Measurements from ENCODE around the gene WWC2. TPM values are rescaled to one million over a fixed set of nuclear protein-coding genes. Genes with fewer than 3 reads are reported as not detected.

Gene WWC2
- total and polyA plus RNA-seq, 5 donors from 2014 or later: 0.14 to 0.51 (median 0.27) TPM; not detected in 1

DNA sequence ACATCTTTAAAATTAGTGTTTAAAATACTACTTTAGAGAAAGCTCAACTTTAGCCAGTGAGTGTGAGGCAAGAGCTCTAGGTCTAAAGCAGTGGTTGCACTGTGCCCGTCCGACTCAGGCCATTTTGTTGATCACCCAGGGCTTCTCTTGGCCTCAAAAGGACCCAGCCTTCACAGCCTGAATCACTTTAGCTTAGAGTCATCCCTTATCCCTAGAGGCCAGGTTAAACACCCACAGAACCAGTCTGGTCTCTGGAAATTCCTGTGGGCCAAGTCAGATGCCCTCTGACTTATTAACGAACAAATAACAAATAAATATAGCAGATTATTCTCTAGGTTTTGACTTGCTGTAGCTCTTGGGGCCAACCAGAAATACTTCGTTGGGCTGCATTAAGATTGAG lies 102.3 kb downstream of the WWC2 start:
- no peak overlapping the region for H3K4me3 Mint-ChIP-seq
- Histone ChIP-seq H3K27ac (ENCODE audit: insufficient read depth, low read length, poor library complexity, severe bottlenecking) (no peak overlapping the region), H3K9me3 (ENCODE audit: control insufficient read depth in 2 of 2, low read length in 2 of 2) (no peaks in the 10 kb centered on the region), H3K4me3 (ENCODE audit: low read depth, low read length) (no peak overlapping the region), H3K27me3 (ENCODE audit: control insufficient read depth, insufficient read depth, low read length) (no peaks in the 10 kb centered on the region), H3K4me1 (ENCODE audit: control insufficient read depth, insufficient read depth, low read length, poor library complexity, severe bottlenecking) (no peaks in the 10 kb centered on the region), H3K36me3 (ENCODE audit: control insufficient read depth, insufficient read depth, low read length) (no peaks in the 10 kb centered on the region)
- H3K4me1 Mint-ChIP-seq: no peaks in the 10 kb centered on the region
- peaks cover 9% of the 10 kb centered on the region for H3K27me3 Mint-ChIP-seq
- peaks cover 0 to 3% (median 0%) of the 10 kb centered on the region in 7 donors for H3K9me3 Mint-ChIP-seq
- H3K27ac Mint-ChIP-seq: no peak overlapping the region
- DNase-seq (no peak), ATAC-seq (ENCODE audit: low read depth in 2 of 2) (no peak)
- peaks cover 3% of the 10 kb centered on the region for H3K36me3 Mint-ChIP-seq

DNA sequence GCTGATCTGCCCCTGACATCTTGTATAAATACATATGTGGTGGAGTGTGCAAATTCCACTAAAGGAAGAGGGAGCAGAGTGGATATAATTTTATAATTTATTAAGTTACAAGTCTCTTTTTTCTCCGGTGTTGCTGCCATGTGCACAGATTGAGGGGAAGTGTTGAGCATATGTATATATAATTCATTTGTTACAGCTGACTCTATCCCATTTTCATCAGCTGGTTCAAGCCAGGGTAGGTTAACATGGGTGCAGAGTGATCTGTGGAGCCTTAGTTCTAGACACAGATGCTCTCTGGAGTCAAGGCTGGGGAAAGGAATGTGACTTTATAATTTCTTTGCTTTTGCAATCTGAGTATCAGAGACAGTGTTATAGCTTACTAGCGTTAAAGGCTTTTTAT lies 103.5 kb downstream of the WWC2 start:
- no peaks in the 10 kb centered on the region for H3K4me1 ChIP-seq (ENCODE audit: control insufficient read depth, insufficient read depth, low read length, poor library complexity, severe bottlenecking)
- Mint-ChIP-seq H3K9me3 (peaks cover 0 to 3% (median 0%) of the 10 kb centered on the region in 7 donors), H3K4me1 (no peaks in the 10 kb centered on the region), H3K27ac (no peak overlapping the region), H3K27me3 (peaks cover 10% of the 10 kb centered on the region), H3K36me3 (peaks cover 3% of the 10 kb centered on the region), H3K4me3 (no peak overlapping the region)
- H3K4me3 ChIP-seq (ENCODE audit: low read depth, low read length): no peak overlapping the region
- DNase-seq (no peak), ATAC-seq (ENCODE audit: low read depth in 2 of 2) (no peak)
- H3K9me3 ChIP-seq (ENCODE audit: control insufficient read depth in 2 of 2, low read length in 2 of 2): no peaks in the 10 kb centered on the region
- H3K27me3 ChIP-seq (ENCODE audit: control insufficient read depth, insufficient read depth, low read length): no peaks in the 10 kb centered on the region
- no peaks in the 10 kb centered on the region for H3K36me3 ChIP-seq (ENCODE audit: control insufficient read depth, insufficient read depth, low read length)
- no peak overlapping the region for H3K27ac ChIP-seq (ENCODE audit: insufficient read depth, low read length, poor library complexity, severe bottlenecking)

DNA sequence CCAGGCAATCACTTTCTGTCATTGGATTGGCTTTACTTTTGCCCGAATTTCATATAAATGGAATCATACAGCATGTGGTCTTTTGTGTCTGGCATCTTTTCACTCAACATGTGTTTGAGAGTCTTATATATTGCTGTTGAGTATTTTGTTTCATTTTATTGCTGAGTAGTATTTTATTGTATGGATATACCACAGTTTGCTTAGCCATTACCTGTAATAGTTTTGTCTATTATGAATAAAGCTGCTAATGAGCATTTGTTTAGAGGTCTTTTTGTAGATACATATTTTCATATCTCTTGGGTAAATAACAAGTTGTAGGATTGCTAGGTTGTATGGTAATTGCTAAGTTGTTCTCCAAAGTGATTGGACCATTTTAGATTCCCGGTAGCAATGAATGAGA lies 105.7 kb downstream of the WWC2 start:
- Histone ChIP-seq H3K4me1 (ENCODE audit: control insufficient read depth, insufficient read depth, low read length, poor library complexity, severe bottlenecking) (no peaks in the 10 kb centered on the region), H3K27ac (ENCODE audit: insufficient read depth, low read length, poor library complexity, severe bottlenecking) (no peak overlapping the region), H3K4me3 (ENCODE audit: low read depth, low read length) (no peak overlapping the region), H3K36me3 (ENCODE audit: control insufficient read depth, insufficient read depth, low read length) (no peaks in the 10 kb centered on the region), H3K27me3 (ENCODE audit: control insufficient read depth, insufficient read depth, low read length) (no peaks in the 10 kb centered on the region), H3K9me3 (ENCODE audit: control insufficient read depth in 2 of 2, low read length in 2 of 2) (no peaks in the 10 kb centered on the region)
- no peak for DNase-seq
- no peak overlapping the region for H3K27ac Mint-ChIP-seq
- no peaks in the 10 kb centered on the region for H3K4me1 Mint-ChIP-seq
- H3K36me3 Mint-ChIP-seq: peaks cover 3% of the 10 kb centered on the region
- H3K4me3 Mint-ChIP-seq: no peak overlapping the region
- no peak for ATAC-seq (ENCODE audit: low read depth in 2 of 2)
- H3K9me3 Mint-ChIP-seq: peaks cover 0 to 3% (median 0%) of the 10 kb centered on the region in 7 donors
- H3K27me3 Mint-ChIP-seq: peaks cover 4% of the 10 kb centered on the region

DNA sequence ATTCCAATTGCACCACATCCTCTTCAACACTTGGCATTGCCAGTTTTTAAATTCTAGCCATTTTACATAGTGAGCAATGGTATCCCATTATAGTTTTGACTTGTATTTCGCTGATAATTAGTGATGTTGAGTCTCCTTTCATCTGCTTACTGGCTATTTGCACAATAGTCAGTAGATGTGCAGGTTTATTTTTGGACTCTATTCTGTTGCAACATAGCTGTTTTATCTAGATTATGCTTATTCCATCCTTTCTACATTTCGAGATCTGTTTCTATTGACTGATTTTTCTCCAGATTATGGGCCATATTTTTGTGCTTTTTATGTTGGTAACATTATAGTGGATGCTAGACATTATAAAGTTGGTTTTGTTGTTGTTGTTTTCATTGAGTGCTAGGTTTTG lies 106.1 kb downstream of the WWC2 start:
- peaks cover 0 to 3% (median 0%) of the 10 kb centered on the region in 7 donors for H3K9me3 Mint-ChIP-seq
- no peaks in the 10 kb centered on the region for H3K4me1 ChIP-seq (ENCODE audit: control insufficient read depth, insufficient read depth, low read length, poor library complexity, severe bottlenecking)
- peaks cover 4% of the 10 kb centered on the region for H3K27me3 Mint-ChIP-seq
- H3K9me3 ChIP-seq (ENCODE audit: control insufficient read depth in 2 of 2, low read length in 2 of 2): no peaks in the 10 kb centered on the region
- H3K4me1 Mint-ChIP-seq: no peaks in the 10 kb centered on the region
- H3K36me3 ChIP-seq (ENCODE audit: control insufficient read depth, insufficient read depth, low read length): no peaks in the 10 kb centered on the region
- H3K4me3 Mint-ChIP-seq: no peak overlapping the region
- ATAC-seq (ENCODE audit: low read depth in 2 of 2): no peak
- H3K27me3 ChIP-seq (ENCODE audit: control insufficient read depth, insufficient read depth, low read length): no peaks in the 10 kb centered on the region
- H3K27ac Mint-ChIP-seq: no peak overlapping the region
- no peak overlapping the region for H3K27ac ChIP-seq (ENCODE audit: insufficient read depth, low read length, poor library complexity, severe bottlenecking)
- H3K36me3 Mint-ChIP-seq: peaks cover 3% of the 10 kb centered on the region
- no peak overlapping the region for H3K4me3 ChIP-seq (ENCODE audit: low read depth, low read length)
- DNase-seq: no peak

DNA sequence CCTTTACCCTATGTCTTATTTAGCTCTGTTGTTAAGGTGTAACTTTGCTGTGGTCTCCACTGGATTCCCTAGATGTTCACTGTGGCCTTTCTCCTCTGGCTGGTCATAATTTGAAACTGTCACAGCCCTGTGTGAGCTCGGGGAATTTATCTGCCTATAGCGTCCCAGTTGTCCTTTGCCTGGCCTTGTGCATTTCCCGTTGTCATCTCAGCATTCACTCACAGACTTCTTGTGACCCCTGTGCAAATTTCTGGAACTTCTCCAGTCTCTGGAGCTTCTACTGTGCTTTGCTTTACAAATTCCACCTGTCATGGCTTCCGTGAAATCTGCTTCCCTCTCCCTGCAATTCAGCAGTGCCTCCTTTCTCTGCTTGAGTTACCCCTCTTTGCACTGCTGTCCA lies 106.7 kb downstream of the WWC2 start:
- DNase-seq: no peak
- no peak for ATAC-seq (ENCODE audit: low read depth in 2 of 2)
- Histone ChIP-seq H3K36me3 (ENCODE audit: control insufficient read depth, insufficient read depth, low read length) (no peaks in the 10 kb centered on the region), H3K9me3 (ENCODE audit: control insufficient read depth in 2 of 2, low read length in 2 of 2) (no peaks in the 10 kb centered on the region), H3K27me3 (ENCODE audit: control insufficient read depth, insufficient read depth, low read length) (no peaks in the 10 kb centered on the region), H3K27ac (ENCODE audit: insufficient read depth, low read length, poor library complexity, severe bottlenecking) (no peak overlapping the region), H3K4me1 (ENCODE audit: control insufficient read depth, insufficient read depth, low read length, poor library complexity, severe bottlenecking) (no peaks in the 10 kb centered on the region), H3K4me3 (ENCODE audit: low read depth, low read length) (no peak overlapping the region)
- Mint-ChIP-seq H3K4me3 (no peak overlapping the region), H3K9me3 (peaks cover 0 to 3% (median 0%) of the 10 kb centered on the region in 7 donors), H3K4me1 (no peaks in the 10 kb centered on the region), H3K27me3 (peaks cover 4% of the 10 kb centered on the region), H3K36me3 (peaks cover 3% of the 10 kb centered on the region), H3K27ac (peak overlapping the region in 1 of 3 donors; percentile 22)

DNA sequence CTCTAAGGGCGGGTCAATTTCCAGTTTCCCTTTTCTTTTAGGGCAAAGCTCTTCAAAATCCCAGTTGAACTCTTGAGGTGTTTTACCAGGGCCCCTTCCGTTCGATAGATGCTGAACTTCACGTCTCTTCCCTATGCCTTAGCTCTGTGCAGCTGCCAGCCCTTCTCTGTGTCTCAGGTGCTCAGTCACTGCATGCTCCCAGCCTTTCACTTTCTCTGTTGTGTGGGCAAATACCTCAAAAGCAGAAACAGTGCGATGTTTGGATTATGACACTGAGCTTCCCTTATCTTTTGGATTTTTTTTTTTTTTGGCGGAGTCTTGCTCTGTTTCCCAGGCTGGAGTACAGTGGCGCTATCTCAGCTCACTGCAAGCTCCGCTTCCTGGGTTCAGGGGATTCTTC lies 112.5 kb downstream of the WWC2 start:
- Mint-ChIP-seq H3K9me3 (peaks cover 0 to 2% (median 0%) of the 10 kb centered on the region in 7 donors), H3K27ac (no peak overlapping the region), H3K27me3 (peaks cover 4% of the 10 kb centered on the region), H3K4me3 (no peak overlapping the region), H3K4me1 (no peaks in the 10 kb centered on the region), H3K36me3 (no peaks in the 10 kb centered on the region)
- H3K4me1 ChIP-seq (ENCODE audit: control insufficient read depth, insufficient read depth, low read length, poor library complexity, severe bottlenecking): no peaks in the 10 kb centered on the region
- no peaks in the 10 kb centered on the region for H3K27me3 ChIP-seq (ENCODE audit: control insufficient read depth, insufficient read depth, low read length)
- H3K9me3 ChIP-seq (ENCODE audit: control insufficient read depth in 2 of 2, low read length in 2 of 2): no peaks in the 10 kb centered on the region
- H3K4me3 ChIP-seq (ENCODE audit: low read depth, low read length): no peak overlapping the region
- no peak for DNase-seq
- no peak overlapping the region for H3K27ac ChIP-seq (ENCODE audit: insufficient read depth, low read length, poor library complexity, severe bottlenecking)
- no peaks in the 10 kb centered on the region for H3K36me3 ChIP-seq (ENCODE audit: control insufficient read depth, insufficient read depth, low read length)
- no peak for ATAC-seq (ENCODE audit: low read depth in 2 of 2)

DNA sequence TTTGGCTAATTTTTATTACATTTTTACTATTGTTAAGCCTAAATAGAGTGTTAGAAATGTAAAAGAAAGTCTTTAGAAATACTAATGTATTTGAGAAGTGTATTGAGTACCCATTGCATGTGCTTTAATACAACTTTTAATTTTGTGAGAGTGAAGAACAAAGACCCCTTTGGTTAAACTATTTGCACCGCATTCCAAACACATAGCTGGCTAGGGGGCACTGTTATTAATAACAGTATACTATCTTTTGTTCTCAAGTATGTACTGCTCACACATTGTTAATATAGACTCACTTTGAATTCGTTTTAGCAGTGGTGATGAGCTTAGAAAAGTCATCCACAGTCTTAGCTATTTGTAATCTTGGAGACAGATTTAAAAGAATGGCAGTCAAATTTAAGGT lies 114.9 kb downstream of the WWC2 start:
- no peak overlapping the region for H3K27ac ChIP-seq (ENCODE audit: insufficient read depth, low read length, poor library complexity, severe bottlenecking)
- H3K4me3 ChIP-seq (ENCODE audit: low read depth, low read length): no peak overlapping the region
- ATAC-seq (ENCODE audit: low read depth in 2 of 2) (no peak), DNase-seq (no peak)
- Mint-ChIP-seq H3K36me3 (no peaks in the 10 kb centered on the region), H3K9me3 (peaks cover 0 to 2% (median 0%) of the 10 kb centered on the region in 7 donors), H3K4me3 (no peak overlapping the region), H3K27ac (no peak overlapping the region), H3K4me1 (no peaks in the 10 kb centered on the region), H3K27me3 (no peaks in the 10 kb centered on the region)
- no peaks in the 10 kb centered on the region for H3K36me3 ChIP-seq (ENCODE audit: control insufficient read depth, insufficient read depth, low read length)
- no peaks in the 10 kb centered on the region for H3K4me1 ChIP-seq (ENCODE audit: control insufficient read depth, insufficient read depth, low read length, poor library complexity, severe bottlenecking)
- H3K27me3 ChIP-seq (ENCODE audit: control insufficient read depth, insufficient read depth, low read length): no peaks in the 10 kb centered on the region
- H3K9me3 ChIP-seq (ENCODE audit: control insufficient read depth in 2 of 2, low read length in 2 of 2): no peaks in the 10 kb centered on the region

DNA sequence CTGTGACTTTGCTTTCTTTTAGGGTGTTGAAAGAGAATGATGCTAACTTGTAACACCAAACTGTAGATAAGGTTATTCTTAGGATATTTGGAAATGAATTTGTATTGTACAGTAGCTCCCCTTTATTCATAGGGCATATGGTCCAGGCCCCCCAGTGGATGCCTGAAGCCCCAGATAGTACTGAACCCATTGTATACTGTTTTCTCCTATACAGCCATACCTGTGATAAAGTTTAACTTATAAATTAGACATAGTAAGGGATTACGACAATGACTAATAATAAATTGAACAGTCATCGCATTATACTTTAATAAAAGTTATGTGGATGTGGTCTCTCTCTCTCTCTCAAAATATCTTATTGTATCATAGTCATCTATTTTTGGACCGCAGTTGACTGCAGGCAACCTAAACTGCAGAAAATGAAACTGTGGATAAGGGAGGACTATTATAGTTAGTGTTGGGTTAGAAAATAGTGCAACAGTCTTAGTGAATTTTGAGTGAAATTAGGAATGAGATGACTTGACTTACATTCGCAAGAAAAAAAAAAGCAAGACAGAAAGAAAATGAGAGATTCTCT lies 115.9 kb downstream of the WWC2 start:
- no peak overlapping the region for H3K4me3 ChIP-seq (ENCODE audit: low read depth, low read length)
- no peak for DNase-seq
- Mint-ChIP-seq H3K27me3 (no peaks in the 10 kb centered on the region), H3K4me3 (no peak overlapping the region), H3K9me3 (peaks cover 0 to 2% (median 0%) of the 10 kb centered on the region in 7 donors), H3K4me1 (no peaks in the 10 kb centered on the region), H3K27ac (no peak overlapping the region), H3K36me3 (no peaks in the 10 kb centered on the region)
- H3K27ac ChIP-seq (ENCODE audit: insufficient read depth, low read length, poor library complexity, severe bottlenecking): no peak overlapping the region
- no peaks in the 10 kb centered on the region for H3K4me1 ChIP-seq (ENCODE audit: control insufficient read depth, insufficient read depth, low read length, poor library complexity, severe bottlenecking)
- H3K36me3 ChIP-seq (ENCODE audit: control insufficient read depth, insufficient read depth, low read length): no peaks in the 10 kb centered on the region
- no peak for ATAC-seq (ENCODE audit: low read depth in 2 of 2)
- H3K27me3 ChIP-seq (ENCODE audit: control insufficient read depth, insufficient read depth, low read length): no peaks in the 10 kb centered on the region
- no peaks in the 10 kb centered on the region for H3K9me3 ChIP-seq (ENCODE audit: control insufficient read depth in 2 of 2, low read length in 2 of 2)
